ENCODE measurements around the gene GNAO1.

DNA sequence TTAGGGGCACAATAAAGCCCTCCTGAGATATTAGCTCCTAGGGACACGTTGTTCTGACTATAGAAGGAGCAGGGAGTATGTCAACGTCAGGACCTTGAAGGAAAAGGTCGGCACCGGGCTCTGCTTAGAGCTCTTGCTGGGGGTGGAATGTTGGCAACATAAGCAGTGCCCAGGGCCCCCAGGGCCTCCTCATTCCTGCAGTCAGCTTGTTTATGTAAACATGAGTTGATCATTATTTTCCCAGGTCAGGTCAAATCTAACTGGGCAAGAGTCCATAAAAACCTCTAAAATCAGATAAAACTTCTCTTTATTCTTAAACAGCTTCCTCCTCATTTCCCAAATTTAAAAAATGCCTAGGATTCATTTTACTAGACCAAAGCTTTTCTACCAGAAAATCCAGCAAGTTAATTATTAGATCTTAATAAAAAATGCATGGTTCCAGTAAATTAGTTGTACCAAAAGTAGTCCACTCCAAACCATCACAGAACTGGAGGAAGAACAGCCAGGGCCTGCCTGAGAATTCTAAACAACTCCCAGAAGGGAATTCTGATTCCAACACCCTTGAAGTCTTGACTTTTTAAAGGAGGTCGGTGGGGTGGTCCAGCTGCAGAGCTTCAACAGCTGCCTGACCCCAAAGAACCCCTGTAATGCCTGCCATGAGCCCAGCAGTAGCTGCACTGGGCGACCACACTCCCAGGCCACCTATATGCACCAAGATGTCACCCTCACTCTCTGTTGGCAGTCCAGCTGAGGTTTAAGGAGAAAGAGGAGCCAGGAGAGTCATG is 179.8 kb downstream of the GNAO1 start:
- TF ChIP-seq, protein P1, sequence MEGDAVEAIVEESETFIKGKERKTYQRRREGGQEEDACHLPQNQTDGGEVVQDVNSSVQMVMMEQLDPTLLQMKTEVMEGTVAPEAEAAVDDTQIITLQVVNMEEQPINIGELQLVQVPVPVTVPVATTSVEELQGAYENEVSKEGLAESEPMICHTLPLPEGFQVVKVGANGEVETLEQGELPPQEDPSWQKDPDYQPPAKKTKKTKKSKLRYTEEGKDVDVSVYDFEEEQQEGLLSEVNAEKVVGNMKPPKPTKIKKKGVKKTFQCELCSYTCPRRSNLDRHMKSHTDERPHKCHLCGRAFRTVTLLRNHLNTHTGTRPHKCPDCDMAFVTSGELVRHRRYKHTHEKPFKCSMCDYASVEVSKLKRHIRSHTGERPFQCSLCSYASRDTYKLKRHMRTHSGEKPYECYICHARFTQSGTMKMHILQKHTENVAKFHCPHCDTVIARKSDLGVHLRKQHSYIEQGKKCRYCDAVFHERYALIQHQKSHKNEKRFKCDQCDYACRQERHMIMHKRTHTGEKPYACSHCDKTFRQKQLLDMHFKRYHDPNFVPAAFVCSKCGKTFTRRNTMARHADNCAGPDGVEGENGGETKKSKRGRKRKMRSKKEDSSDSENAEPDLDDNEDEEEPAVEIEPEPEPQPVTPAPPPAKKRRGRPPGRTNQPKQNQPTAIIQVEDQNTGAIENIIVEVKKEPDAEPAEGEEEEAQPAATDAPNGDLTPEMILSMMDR (IDR thresholded peaks at IDR 0.05; ENCODE audit: low read length), result no peak
- TF ChIP-seq EZH2 (optimal IDR thresholded peaks at IDR 0.05; ENCODE audit: low read depth, low read length), result no peak
- no peak for TF ChIP-seq EZH2phosphoT487 (IDR thresholded peaks at IDR 0.05; ENCODE audit: low read length)

Measured in MM.1S (cell line).